Skin of body (tissue), 2 donors: ENCODE measurements around the gene STS. TPM values are rescaled to one million over a fixed set of nuclear protein-coding genes. Genes with fewer than 3 reads are reported as not detected.
A peak's percentile ranks its signal among the peaks of the same experiment; 100 is the strongest.

ENCODE experiments used
- DNase-seq: peaks from one replicate; lab custom pipeline; 2025; lab: John Stamatoyannopoulos, UW
- total RNA-seq: library from RNA; depleted of rRNA; stranded (reverse); fragments of >200 nt; gene quantifications from one replicate; pipeline ENCODE4 v1.2.3, GENCODE V29; 2014

The STS gene
- total RNA-seq, 1 donor from 2014 or later = 3.6 TPM

DNA sequence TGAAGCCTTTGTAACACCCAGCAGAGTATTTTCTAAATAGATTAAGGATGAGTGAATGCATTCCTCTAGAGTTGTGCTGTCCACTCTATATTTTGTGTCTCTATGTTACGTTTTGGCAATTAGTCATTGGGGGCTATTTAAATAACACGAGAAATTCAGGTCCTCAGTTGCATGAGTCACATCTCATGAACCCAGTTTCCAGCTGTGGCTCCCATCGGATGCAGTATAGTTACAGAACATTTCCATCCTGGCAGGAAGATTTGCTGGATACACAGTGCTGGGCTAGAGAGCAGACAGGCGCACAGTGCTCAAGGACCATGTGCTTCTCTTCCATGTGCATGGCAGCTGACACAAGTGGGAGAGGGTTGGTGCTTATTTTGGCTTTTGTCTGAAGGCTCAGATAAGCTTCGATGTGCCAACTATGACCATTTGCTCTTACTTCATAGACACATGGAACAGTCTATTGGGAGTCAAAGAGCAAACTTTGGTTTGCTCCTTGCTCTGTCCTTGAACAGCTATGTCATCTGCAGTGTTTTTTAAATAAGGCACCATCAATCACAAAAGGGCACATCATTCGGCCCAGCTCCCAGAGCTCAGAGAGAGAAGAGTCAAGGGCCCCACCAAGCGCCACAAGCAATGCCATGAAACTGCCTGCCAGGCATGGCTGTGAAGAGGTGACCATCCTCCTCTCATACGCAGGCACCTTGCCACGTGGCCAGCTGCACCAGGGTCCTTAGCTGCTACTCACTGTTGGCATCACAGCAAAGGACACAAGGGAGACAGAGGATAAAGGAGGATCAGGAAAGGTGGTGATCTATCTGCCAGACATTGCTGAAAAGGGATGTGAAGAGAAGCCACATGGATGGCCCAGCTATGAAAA lies 8.1 kb upstream of the STS start:
- DNase-seq = peak; percentile 29

DNA sequence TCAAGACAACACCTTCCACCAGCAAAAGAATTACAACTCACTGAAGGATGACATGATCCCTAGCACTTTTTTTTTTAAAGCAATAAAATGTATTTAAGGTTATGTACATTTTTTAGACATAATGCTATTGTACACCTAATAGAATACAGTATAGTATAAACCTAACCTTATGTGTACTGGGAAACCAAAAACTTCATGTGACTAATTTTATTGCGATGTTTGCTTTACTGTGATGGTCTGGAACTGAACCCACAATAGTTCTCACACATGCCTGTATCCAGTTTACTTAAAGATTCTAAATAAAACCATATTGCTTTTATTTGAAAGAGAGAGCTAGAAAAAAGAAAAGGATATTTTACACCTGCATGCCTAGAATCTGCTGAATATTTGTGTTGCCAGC lies 4.4 kb upstream of the STS start:
- DNase-seq = no peak

DNA sequence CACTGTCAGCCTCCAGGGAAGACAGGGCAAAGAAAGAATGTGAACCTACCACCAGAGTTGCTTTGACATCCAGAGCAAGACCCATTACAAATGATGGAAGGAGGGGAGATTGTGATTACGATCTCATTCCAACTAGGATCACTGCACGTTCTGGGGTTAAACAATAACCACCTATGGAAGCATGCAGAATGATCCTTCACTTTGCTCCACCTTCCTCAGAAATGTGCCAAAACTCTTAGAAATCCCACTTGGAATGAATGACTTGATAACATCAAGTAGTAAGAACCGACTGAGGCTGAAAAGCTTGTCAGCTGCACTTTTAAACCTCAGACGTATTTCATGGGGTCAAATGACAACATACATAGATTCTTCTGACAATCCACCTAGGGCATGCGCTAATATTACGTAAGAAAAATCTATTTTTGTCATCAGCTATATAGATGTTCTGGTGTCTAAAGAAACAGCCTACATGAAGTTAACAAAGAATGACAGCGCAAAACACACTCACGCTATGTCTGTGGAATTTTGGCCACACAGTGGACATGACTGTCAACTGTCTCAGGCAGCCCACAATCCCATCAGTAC lies 3.5 kb upstream of the STS start:
- no peak for DNase-seq

DNA sequence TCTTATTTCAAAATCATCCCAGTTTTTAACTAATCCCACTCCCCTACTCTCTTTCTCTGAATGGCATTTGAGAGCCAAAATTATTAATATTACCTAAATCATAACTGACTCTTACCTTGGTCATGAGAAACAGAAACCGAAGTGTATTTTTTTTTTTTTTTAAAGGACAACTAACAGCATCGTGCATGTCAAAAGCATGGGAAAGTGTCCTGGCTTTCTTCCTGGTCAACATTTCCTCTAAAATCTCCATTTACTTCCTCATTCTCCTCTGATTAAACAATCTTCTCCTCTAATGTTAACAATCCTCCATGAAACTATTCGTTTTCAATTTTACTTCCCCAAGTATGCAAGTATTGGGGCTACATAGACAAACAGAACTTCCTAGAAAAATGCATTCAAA lies 2.1 kb upstream of the STS start:
- no peak for DNase-seq

DNA sequence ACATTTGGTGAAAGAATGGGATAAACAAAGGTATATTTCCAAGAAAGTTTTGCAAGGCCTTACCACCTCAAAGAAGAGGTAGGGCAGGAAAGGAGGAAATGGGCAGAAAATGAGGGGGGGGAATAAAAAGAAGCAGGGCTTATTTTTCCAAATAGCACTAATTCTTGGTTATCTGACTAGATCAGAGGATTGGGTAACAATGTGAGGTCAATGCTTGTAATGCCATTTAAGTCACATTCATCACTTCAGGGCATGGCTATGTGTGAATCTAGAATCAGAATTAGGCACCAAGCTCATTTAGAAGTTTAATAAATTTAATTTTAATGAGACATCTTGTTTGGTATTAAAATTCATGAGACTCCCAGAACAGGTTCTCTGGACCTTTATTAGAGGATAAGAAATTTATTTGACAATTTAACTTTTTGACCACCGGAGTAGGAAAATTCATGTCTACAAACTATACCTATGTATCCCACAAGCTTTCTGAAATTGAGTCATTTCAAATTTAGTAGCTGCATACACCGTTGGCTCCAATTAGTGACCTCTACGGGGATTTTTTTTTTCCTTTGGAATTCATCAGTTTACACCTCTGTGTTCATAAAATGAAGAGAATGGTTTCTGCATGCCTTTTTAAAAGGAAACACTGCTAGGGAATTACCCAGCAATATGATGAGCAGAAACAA lies 1.4 kb upstream of the STS start:
- DNase-seq = no peak

DNA sequence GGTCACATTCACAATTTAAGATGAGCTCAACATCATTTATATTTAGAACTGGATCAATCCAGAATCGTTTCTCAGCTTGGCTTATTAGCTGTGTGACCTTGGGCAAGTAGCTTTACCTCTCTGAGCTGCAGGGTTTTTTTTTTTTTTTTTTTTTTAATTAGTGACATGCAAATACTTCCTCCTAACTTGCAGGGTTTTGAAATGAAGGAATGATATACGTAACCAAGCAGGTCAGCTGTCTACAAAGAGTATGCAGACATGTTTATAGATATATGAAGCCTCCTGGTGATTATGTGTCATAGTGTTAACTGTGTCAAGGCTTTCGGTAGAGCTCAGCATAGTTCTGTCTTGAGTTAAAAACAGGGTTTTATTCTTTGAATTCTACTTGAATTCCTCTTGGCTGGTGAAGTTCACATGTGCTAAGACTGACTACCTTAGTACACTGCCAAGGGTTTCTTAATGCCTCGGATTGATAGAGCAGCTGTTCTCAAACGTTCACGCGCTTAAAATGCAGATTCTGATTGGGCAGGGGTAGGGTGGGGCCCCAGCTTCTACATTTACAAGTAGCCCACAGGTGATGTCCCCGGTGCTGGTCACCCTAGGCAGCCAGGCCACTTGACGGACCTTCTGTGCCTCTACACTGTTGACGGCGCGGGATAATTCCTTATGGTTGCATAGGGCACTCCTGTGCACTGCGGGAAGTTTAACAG lies 654 bp upstream of the STS start:
- DNase-seq = no peak

DNA sequence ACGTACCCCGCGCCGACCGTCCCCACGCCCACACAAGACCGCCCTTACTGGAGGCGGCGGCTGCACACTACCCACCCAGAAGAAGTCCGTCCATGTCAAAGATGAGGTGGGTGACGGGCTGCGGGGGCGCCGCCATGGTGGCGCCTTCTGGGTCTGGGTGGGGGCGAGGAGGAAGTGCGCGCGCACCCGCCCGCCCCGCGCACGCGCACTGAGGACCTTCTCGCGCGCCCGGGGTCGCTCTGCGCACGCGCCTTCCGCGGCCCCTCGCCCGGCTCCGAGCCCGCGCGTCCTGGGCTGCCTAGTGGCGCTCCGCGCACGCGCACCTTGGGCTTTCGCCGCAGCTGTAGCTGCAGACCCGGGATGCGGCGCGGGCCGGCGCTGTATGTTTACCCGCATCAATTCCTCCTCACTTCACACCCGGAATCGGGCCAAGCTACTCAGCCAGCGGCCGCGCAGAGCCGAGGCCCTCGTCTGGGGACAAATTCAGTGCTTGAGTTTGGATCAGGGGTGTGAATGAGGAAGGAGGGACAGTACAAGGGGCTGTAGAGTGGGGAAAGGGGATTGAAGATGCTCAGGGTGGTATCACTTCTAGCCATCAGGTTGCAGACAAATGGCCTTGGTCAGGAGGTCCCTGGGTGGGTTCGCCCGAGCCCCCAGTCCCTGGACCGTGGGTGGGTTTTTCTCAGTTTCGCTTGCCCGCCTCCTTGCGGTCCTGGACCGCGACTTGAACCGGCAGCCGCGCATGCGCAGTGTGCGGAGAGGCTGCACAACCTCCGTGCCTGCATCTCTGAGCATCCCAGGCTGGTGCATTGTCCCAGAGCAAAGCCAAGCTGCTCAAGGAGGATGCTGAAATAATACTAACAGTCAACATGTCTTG lies 704 bp downstream of the STS start, which contains the start of gene PUDP:
PUDP (minus strand) TSS at position 176 of the 877 bp plus-strand sequence; CDS start at position 136, 40 bp downstream.
- DNase-seq = peak; percentile 77

DNA sequence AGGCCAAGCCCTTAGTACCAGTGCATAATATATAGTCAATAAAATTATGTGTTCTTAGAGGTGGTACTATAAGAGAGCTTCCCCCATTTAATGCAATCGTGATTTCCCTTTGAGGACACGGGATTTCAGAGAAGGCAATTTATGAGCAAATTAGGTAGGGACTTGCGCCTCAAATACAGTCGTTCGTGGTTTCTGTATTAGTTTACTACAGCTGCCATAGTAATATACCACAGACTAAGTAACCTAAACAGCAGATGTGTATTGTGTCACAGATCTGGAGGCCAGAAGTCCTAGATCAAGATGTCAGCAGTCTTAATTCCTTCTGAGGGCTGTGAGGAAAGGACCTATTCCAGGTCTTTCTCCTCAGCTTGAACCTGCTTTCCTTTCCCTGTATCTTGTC lies 1.9 kb downstream of the STS start:
- DNase-seq = no peak

DNA sequence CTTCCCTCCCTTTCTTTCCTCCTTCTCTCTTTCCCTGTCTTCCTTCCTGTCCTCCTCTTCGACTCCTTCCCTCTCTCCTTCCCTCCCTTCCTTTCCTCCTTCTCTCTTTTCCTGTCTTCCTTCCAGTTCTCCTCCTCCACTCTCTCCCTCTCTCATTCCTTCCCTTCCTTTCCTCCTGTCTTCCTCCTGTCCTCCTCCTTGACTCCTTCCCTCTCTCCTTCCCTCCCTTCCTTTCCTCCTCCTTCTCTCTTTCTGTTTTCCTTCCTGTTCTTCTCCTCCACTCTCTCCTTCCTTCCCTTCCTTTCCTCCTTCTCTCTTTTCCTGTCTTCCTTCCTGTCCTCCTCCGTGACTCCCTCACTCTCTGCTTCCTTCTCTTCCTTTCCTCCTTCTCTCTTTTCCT lies 5.7 kb downstream of the STS start:
- DNase-seq = no peak

DNA sequence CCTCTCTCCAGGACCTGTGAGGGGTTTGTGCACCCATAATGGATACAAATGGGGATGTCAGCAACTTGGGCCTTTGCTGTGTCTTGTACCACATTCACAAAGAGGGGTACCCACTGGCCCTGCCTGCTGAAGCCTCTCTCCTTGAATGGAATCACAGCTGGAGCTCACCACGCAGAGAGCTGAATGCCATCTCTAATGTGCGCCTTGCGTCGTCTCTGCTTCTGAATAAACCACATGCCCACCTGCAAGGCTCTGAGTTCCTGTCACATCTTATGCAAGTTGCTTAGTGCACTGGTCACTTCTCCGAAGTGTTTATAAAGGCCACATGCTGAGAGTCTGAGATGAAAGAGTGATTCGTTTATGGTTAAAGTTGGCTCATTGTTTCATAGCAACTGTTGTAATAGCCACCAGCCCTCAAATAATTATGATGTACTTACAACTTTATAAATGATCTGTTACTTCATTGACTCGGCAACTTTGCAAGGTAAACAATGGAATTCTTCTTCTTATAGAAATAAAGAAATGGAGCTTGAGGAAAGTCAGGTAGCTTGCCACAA lies 6.6 kb downstream of the STS start:
- DNase-seq = no peak

DNA sequence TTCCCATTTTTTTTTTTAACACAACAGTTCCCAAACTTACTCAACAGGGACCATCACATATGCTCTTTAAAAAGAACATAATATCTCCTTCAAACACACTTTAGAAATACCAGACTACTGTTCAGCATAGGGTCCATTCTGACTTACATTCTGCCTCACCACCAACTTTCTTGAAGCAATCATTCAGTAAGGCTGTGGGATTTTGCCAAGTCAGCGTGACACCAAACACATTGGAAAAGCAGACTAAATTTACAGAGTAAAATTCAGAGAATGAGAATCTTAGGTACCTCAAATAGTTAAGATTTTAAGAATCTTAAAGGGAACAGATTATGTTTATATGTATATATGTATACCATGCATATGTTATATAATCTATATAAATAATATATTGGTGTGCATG lies 7.7 kb downstream of the STS start:
- no peak for DNase-seq

DNA sequence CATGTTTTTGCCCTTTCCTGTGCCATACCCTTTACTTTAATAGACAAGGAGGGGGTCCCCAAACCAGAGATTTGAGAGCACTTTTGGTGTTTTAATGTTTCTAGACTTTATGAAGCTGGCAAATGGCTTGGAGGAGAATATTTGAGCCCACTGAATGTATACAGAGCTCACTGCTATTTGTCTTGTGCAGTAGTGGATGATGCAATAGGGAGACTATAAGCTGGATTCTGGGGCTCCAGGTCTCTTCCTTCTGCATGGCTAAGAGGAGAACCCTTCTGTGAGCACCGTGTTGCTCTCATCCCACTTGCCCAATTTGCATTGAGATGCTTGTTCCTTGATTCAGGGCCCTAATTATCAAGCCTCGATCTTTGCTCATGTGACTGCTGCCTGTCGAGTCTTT lies 9.4 kb downstream of the STS start:
- DNase-seq = no peak

DNA sequence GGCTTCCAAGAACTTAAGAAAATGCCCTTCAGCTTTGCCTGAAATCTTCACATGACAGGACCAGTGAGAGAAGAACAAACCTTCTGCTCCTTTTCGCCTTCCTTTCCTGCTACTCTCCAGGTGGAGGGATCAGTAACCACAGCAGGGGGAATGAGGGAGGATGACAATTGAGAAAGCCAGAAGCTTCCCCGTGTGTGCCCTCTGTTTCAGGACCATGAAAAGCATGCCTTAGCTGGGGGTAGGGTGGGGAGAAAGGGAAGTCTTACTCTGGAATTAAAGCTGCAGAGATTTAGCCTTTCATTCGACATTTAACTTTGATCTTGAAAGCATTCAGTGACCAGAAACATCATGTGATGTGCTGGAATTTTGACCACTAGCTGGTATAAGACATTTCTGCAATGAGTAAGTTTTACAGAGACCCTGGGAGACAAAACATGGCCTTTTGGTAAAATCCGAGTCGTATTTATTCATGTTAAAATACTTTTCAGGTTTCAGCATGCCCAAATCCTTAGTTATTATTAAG lies 11.0 kb downstream of the STS start:
- DNase-seq = no peak

DNA sequence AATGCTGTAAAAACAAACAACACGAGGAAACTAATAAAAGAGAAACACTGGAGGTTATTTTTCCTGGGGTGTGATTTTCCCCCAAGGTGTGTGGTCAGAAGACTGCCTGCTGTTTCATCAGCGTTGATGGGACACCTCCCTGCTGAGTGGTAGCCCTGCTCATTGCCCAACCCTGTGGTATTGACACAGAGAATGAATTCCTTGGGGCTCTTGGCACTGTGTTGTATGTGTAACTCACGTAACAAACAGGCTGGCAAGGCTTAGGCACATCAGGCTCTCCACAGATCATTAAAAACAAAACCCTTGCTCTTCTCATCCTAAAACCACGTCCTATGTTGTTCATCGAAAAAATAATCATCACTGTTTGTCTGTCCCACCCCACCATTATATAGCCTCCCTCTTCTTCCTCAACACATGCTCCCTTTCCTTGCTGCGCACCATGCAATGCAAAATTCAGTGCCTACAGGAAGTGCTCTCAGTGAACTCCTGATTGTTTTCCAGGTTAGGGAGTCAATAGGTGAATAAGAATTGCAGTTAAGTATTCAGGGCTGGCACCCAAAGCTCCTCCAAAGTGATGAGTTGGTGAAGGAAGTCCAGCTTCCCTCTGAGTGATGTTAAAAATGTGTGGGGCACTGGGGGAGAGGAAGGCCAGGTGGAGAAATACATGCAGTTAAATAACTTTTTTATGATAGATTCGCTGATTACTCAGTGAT lies 11.8 kb downstream of the STS start:
- no peak for DNase-seq

DNA sequence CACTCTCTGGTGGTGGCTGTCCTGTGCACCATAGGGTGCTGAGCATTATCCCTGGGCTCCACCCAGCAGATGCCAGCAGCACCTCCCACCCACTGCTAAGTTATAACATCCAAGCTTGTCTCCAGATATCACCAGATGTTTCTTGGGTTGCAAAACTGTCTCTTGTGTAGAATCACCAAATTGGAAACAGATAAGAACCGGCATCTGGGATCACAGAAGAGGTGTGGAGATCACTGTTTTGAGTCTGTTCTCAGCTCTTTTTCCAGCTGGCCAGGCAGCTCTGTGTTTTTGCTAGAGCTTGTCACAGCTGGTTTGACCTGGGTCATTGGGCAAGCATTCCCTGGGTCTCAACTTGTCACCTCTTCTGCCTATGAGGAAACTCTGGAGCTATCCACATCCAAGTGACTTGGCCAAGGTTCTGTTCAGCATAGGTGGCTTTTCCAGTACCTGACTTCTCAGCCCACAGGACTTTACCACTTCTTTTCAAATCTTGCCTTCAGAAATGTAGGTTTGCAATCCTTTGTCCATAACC lies 15.7 kb downstream of the STS start:
- DNase-seq = no peak

DNA sequence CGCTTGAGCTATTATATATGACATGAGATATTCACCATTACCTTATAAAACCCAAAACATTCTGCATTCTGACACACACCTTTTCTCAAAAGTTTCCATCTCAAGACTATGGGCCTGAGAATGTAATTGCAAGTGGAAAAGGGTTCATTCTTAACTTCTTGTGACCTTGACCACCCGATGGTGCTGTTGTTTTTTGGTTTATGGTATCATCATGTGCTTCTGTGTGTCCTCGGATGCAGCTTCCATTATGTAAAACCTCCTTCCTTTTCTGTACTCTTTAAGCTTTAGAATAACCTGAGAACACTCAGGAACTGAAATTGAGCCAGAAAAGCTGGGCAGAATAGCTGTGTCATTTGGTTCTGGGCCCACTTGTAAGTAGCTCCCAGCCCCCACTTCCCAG lies 16.7 kb downstream of the STS start:
- no peak for DNase-seq

DNA sequence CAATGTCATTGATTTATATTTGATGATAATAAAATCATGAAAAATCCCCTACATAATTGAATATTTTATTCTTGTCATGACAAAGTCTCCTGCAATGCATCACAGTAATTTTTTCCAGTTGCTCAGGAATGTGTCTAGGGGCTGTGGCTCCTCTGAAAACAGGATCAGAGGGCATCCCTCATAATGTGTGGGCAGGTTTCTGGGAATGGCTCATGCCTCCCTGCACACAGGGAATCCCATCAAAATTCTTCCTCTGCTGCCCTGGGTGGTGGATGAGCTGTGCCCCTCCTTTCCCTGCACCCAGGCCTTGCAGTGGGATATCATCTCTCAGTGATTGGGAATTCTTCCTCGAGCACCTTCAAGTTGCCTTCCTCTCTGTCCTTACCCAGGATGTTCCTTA lies 20.9 kb downstream of the STS start:
- no peak for DNase-seq

DNA sequence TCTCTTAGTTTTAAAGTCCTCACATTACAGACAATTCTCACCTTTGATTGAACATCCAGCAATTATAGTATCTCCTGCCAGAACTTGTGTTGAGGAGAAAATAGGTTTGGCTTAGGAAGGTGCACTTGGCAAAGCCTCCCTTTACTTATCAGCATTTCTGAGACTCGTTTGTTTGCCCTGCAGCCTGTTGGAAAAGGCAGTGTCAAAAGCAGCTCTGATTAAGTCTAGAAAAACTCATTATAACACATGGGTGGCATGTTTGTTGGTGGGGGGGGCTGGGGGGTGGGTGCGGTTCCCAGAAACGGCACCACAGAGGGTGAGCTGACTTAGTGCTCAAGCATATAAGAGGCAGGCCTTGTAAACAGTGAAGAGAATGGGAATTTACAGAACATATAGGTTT lies 22.1 kb downstream of the STS start:
- DNase-seq = no peak

DNA sequence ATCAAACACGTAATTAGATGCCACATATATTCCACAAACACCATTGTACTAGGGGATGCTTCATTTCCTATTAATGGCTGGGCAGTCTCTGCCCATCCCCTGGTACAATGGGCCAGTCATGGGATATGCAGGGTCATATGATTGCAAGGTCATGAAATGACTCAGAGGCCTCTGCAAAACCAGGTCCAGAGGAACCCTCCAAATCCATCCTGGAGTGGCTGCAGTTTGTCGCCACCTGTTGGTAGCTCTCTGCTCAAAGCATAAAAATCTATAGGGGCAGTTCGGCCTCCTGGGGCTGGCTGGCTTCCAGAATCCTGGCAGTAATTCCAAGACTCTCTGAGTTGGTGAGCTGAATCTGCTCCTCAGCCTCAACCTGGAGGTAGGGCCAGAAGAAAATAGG lies 23.4 kb downstream of the STS start:
- no peak for DNase-seq
